ENCODE measurements around the gene ZBED5. TPM values are rescaled to one million over a fixed set of nuclear protein-coding genes. Genes with fewer than 3 reads are reported as not detected.

ZBED5 gene
- total and polyA plus RNA-seq, 8 donors = 37.4 to 124 (median 116) TPM

DNA sequence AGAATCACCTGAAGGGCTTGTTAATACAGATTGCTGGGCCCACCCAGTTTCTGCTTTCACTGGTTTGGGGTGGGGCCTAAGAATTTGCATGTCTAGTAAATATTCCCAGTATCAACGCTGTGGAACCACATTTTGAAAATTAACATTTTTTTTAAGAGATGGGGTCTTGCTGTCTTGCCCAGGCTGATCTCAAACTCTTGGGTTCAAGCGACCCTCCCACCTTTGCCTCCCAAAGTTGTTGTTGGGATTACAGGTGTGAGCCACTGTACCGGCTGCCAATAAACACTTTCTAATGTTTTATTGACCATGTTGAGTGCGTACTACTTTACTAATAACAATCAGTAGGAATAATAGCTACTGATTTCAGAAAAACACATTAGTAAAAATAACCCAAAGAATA, 51.6 kb downstream of the ZBED5 start:
- peaks cover 29 to 70% of the 10 kb centered on the region in 2 donors for H3K4me1 ChIP-seq
- DNase-seq (no peak), ATAC-seq (no peak)
- intact Hi-C loops (cut with DNase I) = loop anchor here in 1 of 2 donors (10.0 kb wide), 1 partner anchor 49 kb away; the partner anchor contains the start of gene ZBED5
- no peak overlapping the region for H3K27ac ChIP-seq
- no peaks in the 10 kb centered on the region for H3K9me3 ChIP-seq
- no peaks in the 10 kb centered on the region for H3K27me3 ChIP-seq
- H3K36me3 ChIP-seq = peaks cover 25 to 60% of the 10 kb centered on the region in 2 donors
- H3K4me3 ChIP-seq = peak overlapping the region; percentile 97 to 98
- TF ChIP-seq CTCF (IDR thresholded peaks at IDR 0.05) = no peak

GRCh38 chr11:10805741-10806140, 52.1 kb downstream of the ZBED5 start:
- peak overlapping the region in 1 of 2 donors; percentile 98 for H3K4me3 ChIP-seq

DNA sequence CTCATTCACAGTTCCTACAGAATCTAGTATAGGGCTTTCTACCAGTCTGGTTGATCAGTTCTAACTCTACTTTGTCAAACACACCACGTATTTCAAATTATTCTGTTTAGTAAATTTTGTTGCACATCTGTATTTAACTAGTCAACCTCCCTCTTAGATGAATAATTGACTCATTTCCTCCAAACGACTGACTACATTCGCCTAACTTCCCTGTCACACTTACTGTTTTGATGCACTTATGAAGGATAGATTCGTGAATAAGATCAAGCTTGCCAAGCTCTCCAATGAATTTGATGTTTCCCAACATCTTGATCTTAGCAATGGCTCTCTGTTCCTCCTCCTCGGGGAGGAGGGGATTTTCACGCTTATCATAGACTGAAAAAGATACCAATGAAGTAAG, 54.2 kb downstream of the ZBED5 start:
- Histone ChIP-seq H3K4me3 (no peak overlapping the region), H3K9me3 (no peaks in the 10 kb centered on the region), H3K36me3 (peaks cover 34 to 85% of the 10 kb centered on the region in 2 donors), H3K27me3 (no peaks in the 10 kb centered on the region), H3K27ac (no peak overlapping the region), H3K4me1 (peaks cover 29 to 76% of the 10 kb centered on the region in 2 donors)
- DNase-seq (no peak), ATAC-seq (no peak)
- intact Hi-C loops (cut with DNase I) = loop anchor here in 1 of 2 donors (10.0 kb wide), 1 partner anchor 51 kb away; the partner anchor contains the start of gene ZBED5
- no peak for TF ChIP-seq CTCF (IDR thresholded peaks at IDR 0.05)

More at GRCh38 chr11:10805741-10806140, 52.1 kb downstream of the ZBED5 start:
- H3K36me3 ChIP-seq = peaks cover 25 to 65% of the 10 kb centered on the region in 2 donors
- intact Hi-C loops (cut with DNase I) = loop anchor here in 1 of 2 donors (10.0 kb wide), 1 partner anchor 49 kb away; the partner anchor contains the start of gene ZBED5
- no peaks in the 10 kb centered on the region for H3K27me3 ChIP-seq
- H3K4me1 ChIP-seq = peaks cover 29 to 73% of the 10 kb centered on the region in 2 donors
- H3K27ac ChIP-seq = no peak overlapping the region
- DNase-seq (no peak), ATAC-seq (no peak)
- TF ChIP-seq CTCF (IDR thresholded peaks at IDR 0.05) = no peak
- H3K9me3 ChIP-seq = no peaks in the 10 kb centered on the region

Other genes starting within 250 kb of the ZBED5 start
- 10 to 100 TPM; 17.0 to 17.5 TPM for gene IRAG1, start 164.3 kb downstream of the ZBED5 start, total RNA-seq
- gene IRAG1, start 164.3 kb downstream of the ZBED5 start, polyA plus RNA-seq (ENCODE audit: insufficient read length in 6 of 6) = 10 to 100 TPM; 11.4 to 17.8 (median 16.4) TPM
- gene CTR9, start 106.8 kb downstream of the ZBED5 start, total RNA-seq = 10 to 100 TPM; 33.8 to 38.4 TPM
- gene CTR9, start 106.8 kb downstream of the ZBED5 start, polyA plus RNA-seq (ENCODE audit: insufficient read length in 6 of 6) = 10 to 100 TPM; 54.9 to 64.6 (median 59.9) TPM
- gene EIF4G2, start 49.1 kb downstream of the ZBED5 start, total RNA-seq = 1,000 to 10,000 TPM in 1 of 2 donors, 100 to 1,000 TPM in 1; 852 to 1,027 TPM
- gene EIF4G2, start 49.1 kb downstream of the ZBED5 start, polyA plus RNA-seq (ENCODE audit: insufficient read length in 6 of 6) = 1,000 to 10,000 TPM in 1 of 6 donors, 100 to 1,000 TPM in 5; 835 to 1,018 (median 941) TPM

Measured in left lung (tissue), 10 donors.